AG09319 (cell line): ENCODE data around the gene DNAJC7.

ENCODE experiments used
- DNase-seq: peaks from one replicate; pipeline ENCODE4 v3.0.0-alpha.2; 2010; ENCODE audit warnings: low read depth; ENCODE audit errors: extremely low read depth
- CTCF ChIP-seq: IDR thresholded peaks from 2 replicates; pipeline ENCODE4 v1.5.1; 2011; ENCODE audit warnings: low read depth, mild to moderate bottlenecking, inconsistent platforms, low read length, moderate library complexity

The DNAJC7 gene

GRCh38 chr17:42051013-42051400, 33.8 kb upstream of the DNAJC7 start:
- DNase-seq: no peak
- no peak for TF ChIP-seq CTCF

DNA sequence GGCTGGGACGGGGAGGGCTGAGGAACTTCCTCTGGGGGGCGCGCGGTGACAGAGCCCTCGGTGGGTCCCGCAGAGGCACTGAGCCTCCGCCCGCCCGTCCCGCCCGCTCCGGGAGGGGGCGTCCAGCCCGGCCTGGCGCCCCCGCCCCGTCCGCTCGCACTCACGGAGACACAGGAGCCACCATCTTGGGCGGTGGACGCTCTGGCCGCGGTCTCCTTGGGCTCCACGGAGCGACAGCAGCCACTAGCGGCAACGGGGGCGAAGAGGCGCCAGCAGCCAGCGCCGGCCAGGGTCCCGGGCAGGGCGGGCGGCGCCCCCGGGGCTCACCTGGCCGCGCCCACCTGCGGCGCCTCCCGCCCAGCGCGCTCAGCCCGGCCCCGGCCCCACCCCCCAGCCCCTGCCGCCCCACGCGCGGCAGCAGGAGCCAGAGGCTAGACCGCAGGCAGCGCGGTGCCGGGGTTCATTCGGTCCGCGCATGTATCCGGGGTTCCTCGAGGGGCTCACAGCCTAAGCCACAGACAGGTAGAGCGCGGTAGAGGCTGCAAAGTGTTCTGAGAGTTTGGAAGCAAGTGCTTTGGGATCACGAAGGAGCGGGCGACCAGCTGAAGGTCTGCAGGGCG, 33.3 kb upstream of the DNAJC7 start, which contains the start of gene C17orf113:
Gene C17orf113, minus strand, starts transcription at position 209 of the 620 bp plus-strand sequence. CDS start 7,225 bp downstream, outside the sequence.
- TF ChIP-seq CTCF: peak; percentile 20
- no peak for DNase-seq

DNA sequence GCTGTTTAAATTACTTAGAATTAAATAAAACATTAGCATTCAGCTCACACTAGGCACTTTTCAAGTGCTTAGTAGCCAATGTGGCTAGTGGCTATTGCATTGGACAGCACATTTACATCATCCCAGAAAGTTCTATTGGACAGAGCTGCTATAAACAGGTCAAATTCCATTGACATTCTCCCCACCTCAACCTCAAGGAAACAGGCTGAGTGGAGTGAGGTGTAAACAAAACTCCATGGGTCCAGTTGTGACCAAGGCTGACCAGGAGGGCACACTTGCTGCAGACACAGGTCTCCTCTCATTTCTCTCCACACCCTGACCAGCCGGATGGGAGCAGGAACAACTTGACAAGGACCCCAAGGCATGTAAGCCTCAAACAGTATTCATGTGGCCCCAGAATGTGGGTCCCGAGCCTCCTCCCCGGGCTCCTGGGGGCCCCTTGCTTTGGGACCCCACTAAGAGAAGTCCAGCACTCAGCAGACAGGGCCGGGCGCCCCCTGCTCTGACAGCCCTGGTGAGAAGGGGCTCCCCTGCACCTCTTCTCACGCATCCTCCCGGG, 32.7 kb upstream of the DNAJC7 start:
- no peak for DNase-seq
- TF ChIP-seq CTCF: no peak; the same call in 1 of the 2 replicates

GRCh38 chr17:42047343-42047742, 30.1 kb upstream of the DNAJC7 start:
- no peak for DNase-seq
- TF ChIP-seq CTCF: no peak

GRCh38 chr17:42045719-42046118, 28.5 kb upstream of the DNAJC7 start:
- no peak for TF ChIP-seq CTCF
- DNase-seq: no peak

DNA sequence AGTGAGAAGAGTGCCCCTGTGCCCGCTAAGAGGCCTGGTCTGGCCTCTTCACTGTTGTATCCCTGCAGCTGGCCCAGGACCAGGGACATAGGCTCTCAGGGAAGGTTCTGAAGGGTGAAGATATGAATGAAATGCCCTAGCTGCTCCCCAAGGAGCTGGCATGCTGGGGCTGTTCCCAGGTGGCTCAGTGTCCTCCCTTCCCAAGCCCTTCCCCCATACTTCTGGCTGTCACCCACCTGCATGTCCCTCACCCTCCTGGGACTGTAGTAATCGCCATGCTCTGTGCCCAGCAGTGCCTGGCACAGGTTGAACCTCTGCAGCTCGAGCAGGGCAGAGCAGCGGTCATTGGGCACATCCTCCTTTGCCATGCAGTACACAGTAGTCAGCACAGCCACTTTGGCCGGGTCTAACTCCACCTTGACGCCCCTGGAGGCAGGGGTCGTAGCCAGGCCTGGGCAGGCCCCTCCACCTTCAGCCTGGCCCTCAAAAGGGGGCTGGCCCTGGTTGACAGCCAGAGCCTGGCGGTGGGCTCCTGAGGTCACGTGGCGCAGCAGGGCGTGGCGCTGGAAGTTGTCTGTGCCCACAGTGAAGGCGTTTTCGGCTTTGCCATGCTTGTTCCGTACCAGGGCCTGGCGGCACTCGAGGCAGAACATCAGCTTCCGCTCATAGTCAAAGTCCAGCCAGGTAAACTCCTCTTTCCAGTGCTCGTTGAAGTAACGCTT, 25.5 kb upstream of the DNAJC7 start:
- DNase-seq: no peak
- TF ChIP-seq CTCF: no peak

- DNase-seq: no peak
- TF ChIP-seq CTCF: no peak
Observed at GRCh38 chr17:42041619-42042018, 24.4 kb upstream of the DNAJC7 start.
